ENCODE results near the gene MAVS. TPM values are rescaled to one million over a fixed set of nuclear protein-coding genes. Genes with fewer than 3 reads are reported as not detected.

MAVS gene
- total RNA-seq, 1 experiment from 2014 or later: 23.4 TPM

GRCh38 chr20:3823881-3824280 is 22.8 kb upstream of the MAVS start:
- DNase-seq (ENCODE audit: low spot score) (no peak), ATAC-seq (no peak)
- TF ChIP-seq ATF1 (CRISPR knock-in tag; IDR thresholded peaks at IDR 0.05): no peak
- TF ChIP-seq MXD4 (CRISPR knock-in tag; IDR thresholded peaks at IDR 0.05; ENCODE audit: borderline replicate concordance): no peak
- no peak for TF ChIP-seq OVOL2 (CRISPR knock-in tag; IDR thresholded peaks at IDR 0.05; ENCODE audit: borderline replicate concordance)
- no peak for TF ChIP-seq CDX4 (CRISPR knock-in tag; IDR thresholded peaks at IDR 0.05; ENCODE audit: borderline replicate concordance)
- no peak for TF ChIP-seq AFF4 (CRISPR knock-in tag; IDR thresholded peaks at IDR 0.05; ENCODE audit: borderline replicate concordance)
- no peak for TF ChIP-seq ATF3 (CRISPR knock-in tag; conservative IDR thresholded peaks at IDR 0.05)
- TF ChIP-seq CREB1 (CRISPR knock-in tag; IDR thresholded peaks at IDR 0.05): no peak
- H3K4me1 Mint-ChIP-seq: peaks cover 14% of the 10 kb centered on the region
- ChIA-PET CTCF (no interaction called here), POLR2A (interaction anchor here (0.7 kb wide), 1 partner anchor 24 kb away, joined by 4 read pairs; no protein-coding TSS in a partner anchor)
- no peaks in the 10 kb centered on the region for H3K9me3 Mint-ChIP-seq
- no peak overlapping the region for H3K4me3 Mint-ChIP-seq
- H3K36me3 Mint-ChIP-seq: no peaks in the 10 kb centered on the region
- no peak overlapping the region for H3K27ac Mint-ChIP-seq
- no peaks in the 10 kb centered on the region for H3K27me3 Mint-ChIP-seq (ENCODE audit: low read depth)

- POLR2A ChIA-PET: no interaction called here
- no peak overlapping the region for H3K27ac Mint-ChIP-seq
- no peak overlapping the region for H3K4me3 Mint-ChIP-seq
- CTCF ChIA-PET: interaction anchor here (0.6 to 1.3 kb wide), 8 partner anchors 11 to 247 kb away, joined by 3 to 6 read pairs (median 3); partner anchors contain the start of genes CENPB and SPEF1
- ATAC-seq (peak; percentile 76), DNase-seq (ENCODE audit: low spot score) (peak; percentile 39)
- no peaks in the 10 kb centered on the region for H3K9me3 Mint-ChIP-seq
- no peaks in the 10 kb centered on the region for H3K27me3 Mint-ChIP-seq (ENCODE audit: low read depth)
- 0 out of 2 replicates have a peak, but pooled peaks cover 6% of the 10 kb centered on the region for H3K4me1 Mint-ChIP-seq
- H3K36me3 Mint-ChIP-seq: no peaks in the 10 kb centered on the region
- no peak for TF ChIP-seq OVOL2 (CRISPR knock-in tag; IDR thresholded peaks at IDR 0.05; ENCODE audit: borderline replicate concordance)
- no peak for TF ChIP-seq ZNF532 (CRISPR knock-in tag; IDR thresholded peaks at IDR 0.05; ENCODE audit: borderline replicate concordance)
- no peak for TF ChIP-seq USF2 (CRISPR knock-in tag; IDR thresholded peaks at IDR 0.05)
- TF ChIP-seq USF1 (CRISPR knock-in tag; IDR thresholded peaks at IDR 0.05): no peak
- TF ChIP-seq GTF2I (CRISPR knock-in tag; conservative IDR thresholded peaks at IDR 0.05): no peak
- no peak for TF ChIP-seq ZNF232 (CRISPR knock-in tag; IDR thresholded peaks at IDR 0.05)
- TF ChIP-seq CREM (CRISPR knock-in tag; IDR thresholded peaks at IDR 0.05): no peak
- TF ChIP-seq MLX (CRISPR knock-in tag; IDR thresholded peaks at IDR 0.05): no peak
- TF ChIP-seq ZNF138 (CRISPR knock-in tag; conservative IDR thresholded peaks at IDR 0.05): no peak
- no peak for TF ChIP-seq ETV6 (CRISPR knock-in tag; IDR thresholded peaks at IDR 0.05)
- TF ChIP-seq ARID4B (CRISPR knock-in tag; IDR thresholded peaks at IDR 0.05; ENCODE audit: borderline replicate concordance): no peak
- no peak for TF ChIP-seq NFYB (CRISPR knock-in tag; conservative IDR thresholded peaks at IDR 0.05; ENCODE audit: low read depth)
Measured at GRCh38 chr20:3825526-3825925, 21.1 kb upstream of the MAVS start.
